HG03139 (cell line): Measurements from ENCODE around the gene PODN.

ENCODE experiments used
- ATAC-seq: cut with Tn5 transposase; IDR thresholded peaks from one replicate; pipeline ENCODE4 v1.9.1; 2021; ENCODE audit not compliant: unreplicated experiment

Gene PODN

GRCh38 chr1:53112861-53113260 is 50.8 kb downstream of the PODN start:
- ATAC-seq: no peak

GRCh38 chr1:53114090-53114489 is 52.1 kb downstream of the PODN start:
- ATAC-seq: no peak

- no peak for ATAC-seq
Measured at GRCh38 chr1:53114581-53115400, 52.8 kb downstream of the PODN start.

GRCh38 chr1:53115403-53116306 is 53.6 kb downstream of the PODN start:
- ATAC-seq: no peak

- no peak for ATAC-seq
Measured at GRCh38 chr1:53116307-53116810, 54.3 kb downstream of the PODN start.

GRCh38 chr1:53116933-53117600 is 55.1 kb downstream of the PODN start:
- no peak for ATAC-seq

- no peak for ATAC-seq
Measured at GRCh38 chr1:53117836-53118235, 55.8 kb downstream of the PODN start.

GRCh38 chr1:53120659-53121058 is 58.6 kb downstream of the PODN start:
- ATAC-seq: no peak

GRCh38 chr1:53121319-53122172 is 59.5 kb downstream of the PODN start:
- ATAC-seq: no peak

GRCh38 chr1:53122201-53122885 is 60.3 kb downstream of the PODN start:
- no peak for ATAC-seq

GRCh38 chr1:53122961-53123413 is 61.0 kb downstream of the PODN start:
- ATAC-seq: no peak

- ATAC-seq: no peak
Measured at GRCh38 chr1:53123453-53124140, 61.6 kb downstream of the PODN start.

GRCh38 chr1:53125122-53125521 is 63.1 kb downstream of the PODN start:
- ATAC-seq: no peak

- no peak for ATAC-seq
Measured at GRCh38 chr1:53125623-53126360, 63.8 kb downstream of the PODN start.

GRCh38 chr1:53126495-53126894 is 64.5 kb downstream of the PODN start:
- no peak for ATAC-seq

GRCh38 chr1:53127546-53127945 is 65.5 kb downstream of the PODN start:
- ATAC-seq: no peak

GRCh38 chr1:53128401-53128800 is 66.4 kb downstream of the PODN start:
- ATAC-seq: no peak

- ATAC-seq: no peak
Measured at GRCh38 chr1:53129891-53130597, 68.0 kb downstream of the PODN start.
